Thyroid gland (tissue), 4 donors: ENCODE results near the gene NCDN. TPM values are rescaled to one million over a fixed set of nuclear protein-coding genes. Genes with fewer than 3 reads are reported as not detected.

Experiments
- DNase-seq, 2 donors: peaks; one replicate each; pipeline ENCODE4 v3.0.0-alpha.2; 2019
- H3K27ac ChIP-seq, 3 donors: fragments of 200-600 bp; sonication (generic); 1 replicate in 2 of 3; 2 replicates in 1 of 3; pipeline ENCODE4 v1.5.1; 2016 to 2019; ENCODE audit warnings: mild to moderate bottlenecking in 1 of 3, moderate library complexity in 1 of 3
- H3K27me3 ChIP-seq: fragments of 200-600 bp; sonication (generic); one replicate; pipeline ENCODE4 v1.5.1; 2019
- H3K36me3 ChIP-seq, 2 donors: fragments of 200-600 bp; sonication (generic); one replicate each; pipeline ENCODE4 v1.5.1; 2016 to 2019
- H3K4me1 ChIP-seq, 2 donors: fragments of 200-600 bp; sonication (generic); one replicate each; pipeline ENCODE4 v1.5.1; 2017 to 2019
- H3K4me3 ChIP-seq, 3 donors: fragments of 200-600 bp; sonication (generic); replicated peaks in 1 of 3; 1 replicate in 2 of 3; 2 replicates in 1 of 3; pipeline ENCODE4 v1.5.1; 2016; ENCODE audit warnings: mild to moderate bottlenecking in 1 of 3
- H3K9me3 ChIP-seq: fragments of 200-600 bp; sonication (generic); one replicate; pipeline ENCODE4 v1.5.1; 2017
- POLR2A ChIP-seq, 2 donors: fragments of 450-650 bp; IDR thresholded peaks; one replicate each; pipeline ENCODE4 v1.6.1; 2017; ENCODE audit warnings: antibody characterized with exemption in 2 of 2, mild to moderate bottlenecking in 2 of 2, moderate library complexity in 1 of 2
- WGBS, 2 donors: methylation state at CpG; one replicate each; pipeline ENCODE4 v1.1.5; 2017; 5-methylcytosine and 5-hydroxymethylcytosine counted together
- intact Hi-C: fragments of 100-400 bp; cut with DNase I; formaldehyde crosslinking; loops from one replicate; pipeline ENCODE4 v1.15.1; 2023
- total RNA-seq, 4 donors: library from RNA; depleted of rRNA; stranded (reverse); fragments of >200 nt; gene quantifications; one replicate each; pipeline ENCODE4 v1.2.3, GENCODE V29; 2016
- TF ChIP-seq, protein P1 (sequence below), 6 experiments: fragments of 200-600 bp in 3 of 6; fragments of 450-650 bp in 3 of 6; sonication (generic) in 3 of 6; IDR thresholded peaks; one replicate each; pipeline ENCODE4 v1.5.1; 2016 to 2019; ENCODE audit warnings: antibody characterized with exemption in 6 of 6, mild to moderate bottlenecking in 2 of 6, inconsistent platforms in 1 of 6, moderate library complexity in 1 of 6

The NCDN gene
- total RNA-seq, 4 donors from 2014 or later = 16.1 to 32.0 (median 26.9) TPM

DNA sequence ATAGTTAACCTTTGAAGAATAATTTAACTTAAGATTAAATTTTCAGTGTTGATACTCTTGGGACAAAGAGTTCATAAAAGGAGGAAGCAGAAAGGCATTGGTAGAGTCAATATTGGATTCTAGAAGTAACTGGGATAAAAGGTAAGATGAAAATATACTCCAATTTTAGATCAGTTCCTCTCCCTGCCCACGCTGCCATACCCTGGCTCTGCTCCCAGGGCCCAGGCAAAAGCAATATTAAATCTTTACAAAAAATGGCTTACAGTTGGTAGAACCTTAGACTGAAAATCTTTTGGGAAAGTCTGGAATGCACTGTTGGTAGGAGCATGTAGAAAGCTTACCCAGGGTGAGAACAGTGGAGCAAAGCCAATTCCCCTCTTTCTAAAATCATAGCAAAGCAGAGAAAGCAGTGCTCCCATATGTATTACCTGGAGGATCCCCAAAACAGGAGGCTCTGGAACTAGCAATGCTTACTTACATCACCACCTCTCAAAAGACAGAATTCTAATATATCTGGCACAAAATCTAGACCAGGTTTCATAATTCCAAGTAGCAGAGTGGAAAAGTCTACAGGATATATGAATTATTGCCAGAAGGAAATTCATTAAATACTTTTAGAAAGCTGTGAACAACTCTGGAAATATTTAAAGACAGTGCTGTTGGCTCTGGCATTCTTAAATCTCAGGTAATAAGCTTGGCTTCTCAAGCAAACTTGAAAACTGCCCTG, 24.9 kb upstream of the NCDN start:
- no peak for DNase-seq
- TF ChIP-seq, protein P1, sequence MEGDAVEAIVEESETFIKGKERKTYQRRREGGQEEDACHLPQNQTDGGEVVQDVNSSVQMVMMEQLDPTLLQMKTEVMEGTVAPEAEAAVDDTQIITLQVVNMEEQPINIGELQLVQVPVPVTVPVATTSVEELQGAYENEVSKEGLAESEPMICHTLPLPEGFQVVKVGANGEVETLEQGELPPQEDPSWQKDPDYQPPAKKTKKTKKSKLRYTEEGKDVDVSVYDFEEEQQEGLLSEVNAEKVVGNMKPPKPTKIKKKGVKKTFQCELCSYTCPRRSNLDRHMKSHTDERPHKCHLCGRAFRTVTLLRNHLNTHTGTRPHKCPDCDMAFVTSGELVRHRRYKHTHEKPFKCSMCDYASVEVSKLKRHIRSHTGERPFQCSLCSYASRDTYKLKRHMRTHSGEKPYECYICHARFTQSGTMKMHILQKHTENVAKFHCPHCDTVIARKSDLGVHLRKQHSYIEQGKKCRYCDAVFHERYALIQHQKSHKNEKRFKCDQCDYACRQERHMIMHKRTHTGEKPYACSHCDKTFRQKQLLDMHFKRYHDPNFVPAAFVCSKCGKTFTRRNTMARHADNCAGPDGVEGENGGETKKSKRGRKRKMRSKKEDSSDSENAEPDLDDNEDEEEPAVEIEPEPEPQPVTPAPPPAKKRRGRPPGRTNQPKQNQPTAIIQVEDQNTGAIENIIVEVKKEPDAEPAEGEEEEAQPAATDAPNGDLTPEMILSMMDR (IDR thresholded peaks at IDR 0.05) = no peak
- TF ChIP-seq POLR2A (IDR thresholded peaks at IDR 0.05) = no peak
- Histone ChIP-seq H3K36me3 (no peaks in the 10 kb centered on the region), H3K9me3 (no peaks in the 10 kb centered on the region), H3K27ac (no peak overlapping the region), H3K4me1 (peaks cover 9 to 21% of the 10 kb centered on the region in 2 donors), H3K4me3 (no peak overlapping the region), H3K27me3 (no peaks in the 10 kb centered on the region)
- WGBS, 2 donors = 71 to 73% methylated on average over 1 of the region's 1 CpG
- intact Hi-C loops = loop anchor here (5.0 kb wide), 1 partner anchor 70 kb away; no protein-coding TSS in a partner anchor

DNA sequence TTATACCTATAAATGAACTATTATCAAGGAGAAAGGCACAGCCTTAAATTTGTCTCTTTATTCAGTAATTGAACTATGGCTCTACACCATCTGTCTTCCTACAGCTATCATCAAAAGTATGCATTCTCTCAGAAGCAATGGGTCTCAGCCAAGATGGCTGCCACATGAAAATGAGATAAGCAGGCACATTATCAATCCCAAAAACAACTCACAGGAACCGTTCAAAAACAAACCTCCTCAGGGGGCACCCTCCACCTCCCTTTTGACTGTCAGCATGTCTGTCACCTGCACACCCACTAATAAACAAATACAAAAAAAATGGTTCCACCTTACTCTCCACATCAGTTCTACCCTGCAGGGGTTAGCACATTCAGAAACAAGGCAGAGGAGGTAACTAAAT, 24.0 kb upstream of the NCDN start:
- H3K36me3 ChIP-seq = no peaks in the 10 kb centered on the region
- H3K4me1 ChIP-seq = peaks cover 9 to 29% of the 10 kb centered on the region in 2 donors
- WGBS, 2 donors = 35 to 37% methylated on average over 1 of the region's 1 CpG
- H3K27ac ChIP-seq = no peak overlapping the region
- intact Hi-C loops = loop anchor here (5.0 kb wide), 1 partner anchor 71 kb away; no protein-coding TSS in a partner anchor
- H3K4me3 ChIP-seq = no peak overlapping the region
- no peak for DNase-seq
- H3K9me3 ChIP-seq = no peaks in the 10 kb centered on the region
- H3K27me3 ChIP-seq = no peaks in the 10 kb centered on the region
- TF ChIP-seq, protein P1 (IDR thresholded peaks at IDR 0.05) = no peak
- TF ChIP-seq POLR2A (IDR thresholded peaks at IDR 0.05) = no peak

DNA sequence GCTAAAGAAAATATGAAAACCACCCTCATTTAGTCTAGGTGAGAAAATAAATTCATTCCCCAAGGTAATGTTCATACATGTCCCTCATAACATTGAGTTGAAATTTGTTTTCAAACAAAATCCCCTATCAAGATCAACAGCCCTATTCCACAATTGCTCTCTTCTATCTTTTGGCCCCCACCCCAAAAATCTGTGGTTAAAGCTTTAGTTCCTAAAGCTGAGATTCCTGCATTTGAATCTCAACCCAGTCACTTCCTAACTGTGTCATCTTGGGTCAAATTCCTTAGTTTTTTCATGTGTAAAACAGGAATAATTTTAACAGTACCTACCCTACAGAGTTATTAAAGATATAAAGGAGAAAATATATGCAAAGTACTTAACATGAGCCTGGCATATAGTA, 22.4 kb upstream of the NCDN start:
- no peak for DNase-seq
- Histone ChIP-seq H3K27ac (no peak overlapping the region), H3K4me1 (peaks cover 9 to 45% of the 10 kb centered on the region in 2 donors), H3K27me3 (no peaks in the 10 kb centered on the region), H3K4me3 (no peak overlapping the region), H3K9me3 (no peaks in the 10 kb centered on the region), H3K36me3 (no peaks in the 10 kb centered on the region)
- intact Hi-C loops = no loop called here
- no peak for TF ChIP-seq POLR2A (IDR thresholded peaks at IDR 0.05)
- TF ChIP-seq, protein P1 (IDR thresholded peaks at IDR 0.05) = no peak

DNA sequence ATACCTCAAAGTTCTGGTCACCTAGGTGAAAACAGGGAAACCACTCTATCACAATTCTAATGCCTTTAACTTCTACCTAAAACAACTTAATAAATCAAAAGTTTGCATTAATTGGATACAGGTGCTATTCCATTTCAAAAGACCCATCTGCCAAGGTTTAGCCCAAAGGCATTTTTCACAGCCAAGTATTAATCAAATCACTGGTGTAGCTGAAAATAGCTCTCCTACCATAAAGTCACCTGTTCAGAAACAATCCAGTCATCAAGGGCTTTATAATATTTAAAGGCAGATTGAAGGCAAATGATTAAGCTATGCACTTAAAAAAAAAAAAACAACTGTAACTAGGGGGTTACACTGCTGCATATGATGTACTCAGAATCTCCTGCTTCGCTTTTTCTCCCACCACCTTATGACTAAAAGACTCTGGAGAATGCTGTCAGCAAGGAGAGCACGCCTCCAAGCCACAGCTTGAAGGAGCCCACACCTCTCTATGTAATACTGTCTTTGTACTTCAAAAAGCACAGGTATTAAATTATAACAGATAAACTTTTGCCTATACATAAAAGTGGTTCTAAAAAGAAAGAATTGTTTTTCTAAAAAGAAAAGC, 20.9 kb upstream of the NCDN start:
- Histone ChIP-seq H3K27ac (no peak overlapping the region), H3K36me3 (no peaks in the 10 kb centered on the region), H3K9me3 (no peaks in the 10 kb centered on the region), H3K4me1 (peaks cover 9 to 59% of the 10 kb centered on the region in 2 donors), H3K4me3 (no peak overlapping the region), H3K27me3 (no peaks in the 10 kb centered on the region)
- intact Hi-C loops = no loop called here
- no peak for DNase-seq
- TF ChIP-seq, protein P1 (IDR thresholded peaks at IDR 0.05) = no peak
- no peak for TF ChIP-seq POLR2A (IDR thresholded peaks at IDR 0.05)
- 93 to 97% methylated on average over 2 of the region's 2 CpGs for WGBS, 2 donors

DNA sequence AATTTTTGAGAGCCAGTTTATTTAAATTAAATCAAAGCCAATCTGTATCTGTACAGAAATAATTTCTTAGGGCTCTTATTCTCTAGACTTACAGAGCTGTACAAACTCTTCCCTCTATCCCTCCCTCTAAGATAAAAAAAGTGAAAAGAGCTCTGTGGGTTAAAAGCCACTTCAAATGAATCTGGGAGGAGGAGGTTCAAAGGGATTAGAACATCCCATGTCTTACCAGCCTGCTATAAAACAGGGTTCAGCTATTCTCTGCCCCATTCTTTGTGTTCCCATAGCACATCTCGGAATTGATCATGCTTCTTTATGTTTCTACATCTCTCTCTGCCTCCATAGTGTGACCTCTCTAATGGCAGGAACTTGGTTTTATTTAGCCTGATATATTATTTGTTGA, 19.8 kb upstream of the NCDN start:
- no peak for TF ChIP-seq POLR2A (IDR thresholded peaks at IDR 0.05)
- TF ChIP-seq, protein P1 (IDR thresholded peaks at IDR 0.05) = no peak
- no peak for DNase-seq
- H3K4me3 ChIP-seq = no peak overlapping the region
- intact Hi-C loops = no loop called here
- no peaks in the 10 kb centered on the region for H3K27me3 ChIP-seq
- WGBS, 2 donors = 92% methylated on average over 1 of the region's 1 CpG
- H3K27ac ChIP-seq = no peak overlapping the region
- H3K4me1 ChIP-seq = peaks cover 11 to 64% of the 10 kb centered on the region in 2 donors
- no peaks in the 10 kb centered on the region for H3K9me3 ChIP-seq
- H3K36me3 ChIP-seq = no peaks in the 10 kb centered on the region
